ENCODE results near the gene TTLL11.

- TF ChIP-seq CTCF (IDR thresholded peaks at IDR 0.05; ENCODE audit: insufficient read depth, low read depth, low read length) = no peak
- TF ChIP-seq EZH2 (IDR thresholded peaks at IDR 0.05; ENCODE audit: insufficient read depth, low read length) = no peak
Measured at GRCh38 chr9:122039234-122039633, 53.9 kb downstream of the TTLL11 start.
